Putamen (tissue), 1 donor: ENCODE measurements around the gene KCNJ16.

Experiments used
- DNase-seq: peaks from one replicate; pipeline ENCODE4 v3.0.0-alpha.2; 2016; ENCODE audit warnings: low spot score

The KCNJ16 gene

DNA sequence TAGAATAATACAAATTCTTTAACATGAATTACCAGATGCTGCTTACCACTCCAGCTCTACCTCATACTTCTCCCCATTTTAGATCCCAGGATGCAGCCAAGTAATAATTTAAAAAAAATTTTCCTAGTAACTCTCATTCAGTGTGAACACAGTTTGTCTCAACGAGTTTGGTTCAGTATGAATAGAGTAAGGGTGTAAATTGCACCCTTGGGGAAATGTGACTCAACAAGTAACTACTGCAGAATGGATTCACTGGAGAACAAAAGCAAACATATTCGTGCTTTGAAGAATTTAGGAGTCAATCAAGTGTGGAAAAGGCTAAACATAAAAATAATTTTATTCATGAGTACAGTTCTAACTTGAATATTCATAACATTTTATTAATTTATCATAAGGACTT lies 23.0 kb downstream of the KCNJ16 start:
- no peak for DNase-seq

DNA sequence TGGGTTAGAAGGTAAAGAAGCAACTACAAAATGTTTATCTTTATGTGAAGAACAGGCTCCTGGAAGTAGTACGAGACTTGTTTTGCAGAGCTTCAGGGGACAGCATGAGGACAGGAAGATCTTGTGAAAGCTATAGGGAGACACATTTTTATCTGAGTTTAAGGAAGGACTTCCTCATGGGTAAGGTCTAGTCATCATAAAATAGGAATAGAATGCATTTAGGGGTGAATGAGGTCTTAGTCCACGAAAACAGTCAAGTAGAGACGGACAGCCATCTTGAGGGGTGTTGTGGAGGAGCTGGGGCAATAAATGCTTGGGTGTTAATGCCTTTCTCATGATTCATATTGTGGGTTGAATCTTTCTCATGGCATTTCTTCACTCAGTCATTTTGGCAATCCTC lies 24.3 kb downstream of the KCNJ16 start:
- no peak for DNase-seq

DNA sequence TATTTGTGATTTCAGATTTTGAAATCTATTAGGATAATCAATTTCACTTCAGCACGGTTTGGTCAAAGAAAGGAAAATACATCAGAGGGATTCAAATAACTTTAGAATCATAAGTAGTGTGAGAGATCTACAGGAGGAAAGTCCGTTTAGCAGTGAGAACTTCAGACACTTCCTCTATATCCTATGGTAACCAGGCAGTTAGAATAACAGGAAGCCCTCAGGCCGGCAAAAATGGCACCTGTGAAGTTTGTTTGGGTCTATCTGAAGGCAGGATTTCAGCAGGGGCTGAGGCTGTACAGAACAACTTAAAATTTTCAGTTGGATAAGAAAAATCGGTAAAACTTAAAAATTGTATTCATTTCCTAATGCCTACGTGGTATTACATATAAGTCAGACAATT lies 24.9 kb downstream of the KCNJ16 start:
- no peak for DNase-seq

DNA sequence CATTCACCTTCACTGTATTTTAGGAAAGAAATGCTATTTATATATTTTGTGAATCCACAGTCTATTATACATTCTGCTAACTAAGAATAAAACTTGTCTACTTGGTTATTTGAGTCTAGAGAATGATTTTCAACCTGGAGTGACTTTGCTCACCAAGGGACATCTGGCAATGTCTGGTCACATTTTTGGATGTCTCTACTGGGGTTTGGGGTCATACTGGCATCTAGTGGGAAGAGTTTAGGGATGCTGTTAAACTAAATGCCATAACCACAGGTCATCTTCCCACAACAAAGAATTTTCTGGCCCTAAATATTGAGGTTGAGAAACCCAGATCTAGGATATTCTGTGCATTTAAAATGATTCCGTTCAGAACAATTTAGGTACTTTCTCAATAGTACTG lies 26.0 kb downstream of the KCNJ16 start:
- no peak for DNase-seq

DNA sequence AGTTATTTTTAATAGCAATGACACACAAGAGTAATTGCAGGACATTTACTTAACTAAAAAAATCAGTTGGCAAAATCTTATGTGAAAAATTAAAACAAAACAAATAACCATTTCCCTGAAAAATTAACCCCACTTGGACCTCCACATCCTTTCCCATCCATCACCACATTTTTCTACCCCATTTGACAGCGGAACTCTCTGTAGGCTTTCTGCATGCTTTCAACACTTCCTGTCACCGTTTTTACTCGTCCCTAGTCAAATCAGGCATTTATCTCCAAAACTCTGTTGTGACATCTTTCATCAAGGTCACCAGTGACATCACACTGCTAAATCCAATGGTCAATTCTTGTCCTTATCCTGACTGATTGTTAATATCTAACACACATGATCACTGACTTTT lies 27.5 kb downstream of the KCNJ16 start:
- DNase-seq = no peak

DNA sequence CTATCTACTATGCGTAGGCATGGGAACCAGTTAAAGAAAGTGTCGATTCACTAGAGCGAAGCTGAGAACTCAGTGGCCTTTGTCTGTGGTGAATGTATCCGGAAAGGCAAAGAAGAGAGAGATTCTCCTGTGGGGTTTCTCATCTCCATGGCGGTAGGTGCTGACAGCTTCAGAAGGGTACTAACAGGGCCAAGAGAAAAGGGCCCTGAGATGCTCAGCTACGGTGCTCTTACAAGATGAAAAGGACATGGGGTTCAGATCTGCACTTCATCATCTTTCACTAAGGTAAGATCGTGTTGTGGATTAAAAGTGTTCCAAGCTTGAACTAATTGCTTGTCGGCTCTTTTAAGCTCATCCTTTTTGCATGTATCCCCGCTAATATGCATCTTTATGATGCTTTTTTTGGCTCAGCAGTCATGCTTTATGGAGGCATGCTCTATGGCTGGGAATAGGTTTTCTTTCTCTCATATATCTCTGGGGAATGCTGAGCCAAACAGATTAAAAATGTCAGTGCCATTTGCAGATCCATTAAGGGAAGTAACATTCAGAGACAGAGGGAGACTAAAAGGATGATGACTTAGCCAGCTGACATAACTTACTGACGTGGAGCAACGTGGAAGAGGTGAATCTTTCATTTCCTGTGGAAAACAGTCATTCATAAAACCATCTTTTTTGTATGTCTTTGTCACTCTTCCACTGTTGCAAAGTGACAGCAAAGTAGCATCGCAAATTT lies 29.9 kb downstream of the KCNJ16 start:
- no peak for DNase-seq

DNA sequence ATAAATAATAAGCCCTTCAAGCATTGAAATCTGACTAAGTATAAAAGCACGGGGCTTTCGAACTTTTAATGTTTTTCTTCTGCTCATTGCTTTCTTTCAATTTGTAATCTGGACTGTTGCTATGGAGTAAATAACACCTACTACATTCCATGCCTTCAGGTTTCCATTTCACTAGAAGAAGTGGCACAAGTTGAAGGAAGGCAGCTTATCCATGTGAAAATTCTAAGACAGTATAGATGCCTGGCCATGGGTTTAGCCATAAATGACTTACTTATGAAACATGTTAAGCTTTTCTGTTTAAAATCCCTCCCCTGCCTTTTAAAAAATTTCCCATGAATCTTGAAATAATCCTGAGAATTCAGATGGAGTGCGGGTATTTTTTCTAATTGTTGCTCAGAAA lies 30.6 kb downstream of the KCNJ16 start:
- no peak for DNase-seq

DNA sequence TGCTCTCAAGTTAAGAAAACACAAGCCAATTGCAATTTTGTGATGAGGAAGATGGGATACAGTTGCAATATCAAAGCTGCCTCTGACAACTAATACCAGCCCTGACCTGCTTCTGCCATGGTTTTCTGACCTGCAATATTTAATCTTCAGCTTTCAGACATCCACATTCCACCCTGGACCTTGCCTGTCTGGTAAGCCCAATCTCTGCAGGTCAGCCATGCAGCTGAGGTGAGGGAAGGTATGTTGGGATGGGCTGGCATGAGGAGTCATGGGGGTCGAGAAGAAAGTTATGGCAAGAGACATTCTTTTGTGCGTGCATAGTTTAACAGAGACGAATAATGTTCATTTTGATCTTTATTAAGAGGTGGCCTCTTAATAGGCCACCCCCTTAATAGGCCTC lies 31.5 kb downstream of the KCNJ16 start:
- DNase-seq = no peak

DNA sequence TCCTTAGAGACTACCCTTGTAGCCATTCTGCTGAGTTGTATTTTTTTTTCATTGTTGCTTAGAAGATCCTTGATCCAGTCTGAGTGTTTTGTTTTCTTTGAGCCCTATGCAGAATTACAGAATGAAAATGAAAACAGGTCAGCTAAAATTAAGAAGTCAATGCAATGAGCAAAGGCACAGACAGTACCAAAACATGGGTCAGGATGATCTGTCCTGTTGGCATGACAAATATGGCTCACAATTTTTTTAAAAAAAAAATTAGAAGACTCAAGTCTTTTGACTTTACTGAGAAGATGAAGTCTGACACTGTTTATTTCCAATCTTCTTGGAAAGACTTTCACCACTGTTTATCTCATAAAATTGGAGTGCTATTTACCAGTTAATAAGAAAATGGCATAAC lies 32.4 kb downstream of the KCNJ16 start:
- no peak for DNase-seq

DNA sequence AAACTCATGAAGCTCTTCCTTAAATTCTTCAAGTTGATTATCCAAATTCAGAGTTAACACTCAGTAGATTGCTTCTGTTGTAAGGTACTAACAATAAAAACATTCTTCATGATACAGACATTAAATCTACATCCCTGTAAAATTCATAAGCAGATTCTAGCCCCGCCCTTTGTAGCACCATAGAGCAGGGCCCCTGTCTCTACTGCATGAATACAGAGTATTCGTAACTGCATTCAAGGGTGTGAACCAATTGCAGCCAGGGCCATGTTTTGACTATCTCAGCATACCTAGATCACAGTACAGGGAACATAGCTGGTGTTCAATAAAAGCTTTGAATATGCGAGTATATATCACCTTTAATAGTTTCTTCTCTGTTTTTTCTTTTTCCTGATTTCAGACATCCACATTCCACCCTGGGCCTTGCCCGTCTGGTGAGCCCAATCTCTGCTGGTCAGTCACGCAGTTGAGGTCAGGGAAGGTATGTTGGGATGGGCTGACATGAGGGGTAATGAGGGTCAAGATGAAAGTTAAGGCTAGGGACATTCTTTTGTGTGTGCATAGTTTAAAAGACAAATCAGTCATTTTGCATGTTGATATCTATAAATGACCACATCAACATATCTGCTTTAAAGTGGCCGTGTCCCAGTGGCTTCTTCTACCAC lies 33.0 kb downstream of the KCNJ16 start:
- no peak for DNase-seq

DNA sequence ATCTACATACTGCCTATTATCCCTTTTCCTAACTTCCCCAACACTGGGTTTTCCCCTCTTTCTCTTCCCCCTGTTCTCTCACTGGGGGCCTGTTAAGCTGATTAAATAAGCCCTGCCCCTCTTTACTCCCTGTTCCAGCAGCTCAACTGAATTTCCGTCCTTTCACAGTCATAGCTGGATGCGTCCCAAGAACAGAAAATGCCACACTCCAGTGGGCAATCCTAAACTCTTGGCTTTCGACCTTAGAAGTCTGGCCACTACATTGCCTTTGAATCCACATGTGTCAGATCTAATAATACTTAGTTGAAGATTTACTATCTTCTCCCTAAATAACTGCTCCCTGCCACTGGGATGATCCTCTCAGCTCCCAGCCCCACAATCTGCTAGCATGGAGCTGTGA lies 34.5 kb downstream of the KCNJ16 start:
- DNase-seq = no peak

DNA sequence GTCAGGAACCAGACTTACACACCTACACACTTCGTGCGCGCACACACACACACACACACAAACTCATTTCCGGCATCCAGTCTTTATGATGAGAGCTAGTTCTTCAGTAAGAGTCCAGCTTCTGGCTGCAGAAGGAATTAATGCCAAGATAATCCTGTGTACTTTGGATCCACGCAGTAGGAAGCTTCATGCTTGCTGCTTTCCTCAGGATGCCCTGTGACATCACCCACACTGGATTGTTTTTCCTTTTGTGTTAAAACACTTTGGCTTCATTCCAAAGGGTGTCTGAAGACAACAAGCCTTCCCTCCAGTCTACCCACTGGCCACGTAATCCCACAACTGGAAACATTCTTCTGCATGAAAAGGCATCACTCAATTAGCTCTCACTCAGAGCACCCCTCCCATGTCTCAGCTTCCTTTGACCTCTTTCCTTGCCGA lies 35.4 kb downstream of the KCNJ16 start:
- no peak for DNase-seq

DNA sequence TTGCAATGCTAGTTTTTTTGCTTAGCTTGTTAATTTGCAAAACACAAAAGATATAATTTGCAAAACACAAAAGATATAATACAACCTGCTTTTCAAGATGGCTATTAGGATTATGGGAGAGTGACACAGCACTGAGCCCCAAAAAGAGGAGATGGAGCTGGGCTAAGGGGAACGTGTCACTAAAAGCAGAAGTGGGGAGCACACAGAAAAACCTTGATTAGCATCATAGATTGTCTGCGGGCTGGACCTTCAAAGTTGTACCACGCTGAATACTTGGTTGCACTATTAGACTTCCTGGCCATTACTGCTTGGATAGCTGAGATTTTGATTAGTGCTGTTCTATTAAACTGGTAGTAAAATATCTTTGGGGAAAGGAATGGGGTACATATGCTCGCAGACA lies 36.2 kb downstream of the KCNJ16 start:
- DNase-seq = no peak

DNA sequence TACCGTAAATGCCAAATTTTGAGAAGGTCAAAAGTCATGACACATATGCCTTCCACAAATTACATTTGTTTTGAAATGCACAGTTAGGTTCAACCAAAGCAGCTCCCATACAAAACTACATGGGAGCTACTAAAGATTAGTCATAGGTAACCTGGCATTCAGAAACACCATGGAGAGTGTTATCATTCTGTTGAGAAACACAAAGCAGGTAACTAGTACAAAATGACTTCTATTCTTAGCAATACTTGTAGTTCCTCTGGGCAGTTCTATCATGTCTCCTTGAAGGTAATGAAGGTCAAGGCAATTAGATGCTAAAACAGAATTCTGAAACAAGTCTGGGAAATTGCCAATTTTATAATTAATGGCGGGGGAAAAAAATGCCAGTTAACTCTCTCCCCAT lies 39.4 kb downstream of the KCNJ16 start:
- no peak for DNase-seq

DNA sequence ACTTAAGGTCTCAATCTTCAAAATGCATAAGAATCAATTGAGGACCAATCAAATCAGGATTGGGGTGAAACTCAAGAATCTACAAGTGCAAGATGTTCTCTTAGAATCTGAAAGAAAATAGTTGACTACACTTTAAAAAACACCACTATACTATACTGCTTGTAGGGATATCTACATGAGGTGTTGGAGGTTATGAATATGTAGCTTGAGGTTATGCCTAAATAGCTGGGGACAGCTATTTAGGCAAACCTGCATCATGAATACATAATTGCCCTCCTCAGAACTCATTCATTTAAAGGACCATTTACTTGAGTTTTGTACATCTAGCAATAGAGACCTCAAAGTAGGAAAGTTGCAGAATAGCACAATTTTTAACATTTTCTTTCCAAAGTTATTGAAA lies 40.1 kb downstream of the KCNJ16 start:
- DNase-seq = no peak

DNA sequence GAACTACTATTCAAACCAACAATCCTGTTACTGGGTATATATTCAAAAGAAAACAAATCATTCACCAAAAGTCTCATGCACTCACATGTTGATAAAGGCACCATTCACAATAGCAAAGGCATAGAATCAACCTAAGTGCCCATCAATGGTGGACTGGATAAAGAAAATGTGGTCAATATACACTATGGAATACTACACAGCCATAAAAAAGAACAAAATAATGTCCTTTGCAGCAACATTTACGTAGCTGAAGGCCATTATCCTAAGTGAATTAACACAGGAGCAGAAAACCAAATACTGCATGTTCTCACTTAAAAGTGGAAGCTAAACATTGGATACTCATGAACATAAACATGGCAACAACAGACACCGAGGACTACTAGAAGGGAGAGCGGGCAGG lies 41.9 kb downstream of the KCNJ16 start:
- no peak for DNase-seq

DNA sequence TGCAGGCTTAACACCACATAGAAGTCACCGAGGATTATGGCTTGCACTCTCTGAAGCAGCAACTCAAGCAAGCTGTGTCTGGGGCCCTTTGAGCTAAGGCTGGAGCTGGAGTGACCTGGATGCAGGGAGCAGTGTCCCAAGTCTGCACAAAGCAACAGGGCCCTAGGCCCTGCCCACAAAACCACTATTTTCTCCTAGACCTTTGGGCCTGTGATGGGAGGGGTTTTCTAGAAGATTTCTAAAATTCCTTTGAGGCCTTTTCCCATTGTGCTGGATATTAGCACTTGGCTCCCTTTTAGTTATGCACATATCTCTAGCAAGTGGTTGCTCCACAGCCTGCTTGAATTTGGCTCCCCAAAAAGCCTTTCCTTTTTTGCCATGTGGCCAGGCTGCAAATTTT lies 44.5 kb downstream of the KCNJ16 start:
- DNase-seq = no peak

DNA sequence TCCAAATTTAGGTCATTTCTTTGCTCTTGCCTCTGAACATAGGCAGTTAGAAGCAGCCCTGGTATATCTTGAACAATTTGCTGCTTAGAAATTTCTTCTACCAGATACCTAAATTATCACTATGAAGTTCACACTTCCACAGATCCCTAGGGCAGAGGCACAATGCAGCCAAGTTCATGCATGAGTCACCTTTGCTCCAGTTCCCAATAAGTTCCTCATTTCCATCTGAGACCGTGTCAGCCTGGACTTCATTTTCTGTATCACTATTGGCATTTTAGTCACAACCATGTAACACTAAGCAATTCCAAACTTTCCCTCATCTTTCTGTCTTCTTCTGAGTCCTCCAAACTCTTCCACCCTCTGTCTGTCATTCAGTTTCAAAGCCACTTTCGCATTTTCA lies 45.0 kb downstream of the KCNJ16 start:
- no peak for DNase-seq

DNA sequence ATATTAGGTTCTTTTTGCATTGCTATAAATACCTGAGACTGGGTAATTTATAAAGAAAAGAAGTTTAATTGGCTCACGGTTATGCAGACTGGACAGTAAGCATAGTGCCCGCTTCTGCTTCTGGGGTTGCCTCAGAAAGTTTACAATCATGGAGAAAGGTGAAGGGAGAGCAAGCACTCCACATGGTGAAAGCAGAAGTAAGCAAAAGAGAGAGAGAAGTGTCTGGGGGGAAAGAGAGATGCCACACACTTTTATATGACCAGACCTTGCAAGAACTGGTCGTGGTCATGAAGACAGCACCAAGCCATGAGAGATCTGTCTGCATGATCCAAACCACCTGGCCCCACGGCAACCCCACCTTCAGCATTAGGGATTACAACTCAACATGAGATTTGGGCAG lies 45.4 kb downstream of the KCNJ16 start:
- DNase-seq = no peak

DNA sequence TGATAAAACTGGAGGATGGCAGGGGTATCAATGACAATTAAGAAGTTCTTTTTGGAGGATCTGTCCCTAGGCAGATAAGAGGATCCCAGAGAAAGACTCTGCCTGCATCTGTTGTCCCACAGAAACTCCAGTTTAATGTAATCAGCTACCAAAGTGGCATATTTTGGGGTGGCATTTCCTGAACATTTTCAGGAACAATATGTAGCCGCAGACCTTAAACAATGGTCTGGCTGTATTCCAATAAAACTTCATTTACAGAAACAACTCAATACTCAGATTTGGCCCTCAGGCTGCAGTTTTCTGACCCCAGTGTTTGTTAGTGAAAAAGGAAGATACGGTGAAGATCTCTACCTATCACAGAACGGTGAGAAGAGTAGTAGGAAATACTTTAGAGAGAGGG lies 46.1 kb downstream of the KCNJ16 start:
- DNase-seq = no peak

DNA sequence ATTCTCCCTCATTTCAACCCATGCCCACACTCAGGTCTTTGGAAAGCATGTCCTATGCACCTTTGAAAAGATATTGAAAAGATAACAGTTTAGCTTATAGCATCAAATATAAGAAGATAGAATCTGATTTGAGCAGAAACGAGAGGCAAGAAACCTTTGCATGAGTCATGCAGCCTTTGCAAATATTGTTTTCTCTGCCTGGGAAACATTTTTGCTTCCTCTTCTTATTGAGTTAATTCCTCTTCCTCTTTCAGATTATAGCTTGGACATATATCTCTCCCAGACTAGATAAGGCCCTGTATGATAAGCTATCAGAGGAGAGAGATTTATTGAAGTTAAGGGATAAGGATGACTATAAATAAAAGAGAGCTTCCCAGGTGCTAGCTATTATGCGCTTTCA lies 48.2 kb downstream of the KCNJ16 start:
- no peak for DNase-seq

DNA sequence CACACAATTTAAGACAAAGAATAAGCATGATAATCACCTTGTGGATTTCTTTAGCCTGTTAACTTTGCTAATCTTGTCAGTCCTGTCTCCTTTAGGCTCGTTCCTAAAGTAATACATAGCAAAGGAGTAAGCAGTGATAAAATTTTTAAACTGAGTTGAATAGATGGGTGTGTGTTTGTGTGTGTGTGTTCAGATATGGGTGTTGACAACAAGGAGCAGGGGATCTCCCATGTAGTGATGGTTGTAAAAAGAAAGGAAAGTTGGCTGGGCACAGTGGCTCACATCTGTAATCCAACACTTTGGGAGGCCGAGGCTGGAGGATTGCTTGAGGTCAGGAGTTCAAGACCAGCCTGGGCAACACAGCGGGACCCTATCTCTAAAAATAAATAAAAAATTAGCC lies 49.7 kb downstream of the KCNJ16 start:
- DNase-seq = no peak

DNA sequence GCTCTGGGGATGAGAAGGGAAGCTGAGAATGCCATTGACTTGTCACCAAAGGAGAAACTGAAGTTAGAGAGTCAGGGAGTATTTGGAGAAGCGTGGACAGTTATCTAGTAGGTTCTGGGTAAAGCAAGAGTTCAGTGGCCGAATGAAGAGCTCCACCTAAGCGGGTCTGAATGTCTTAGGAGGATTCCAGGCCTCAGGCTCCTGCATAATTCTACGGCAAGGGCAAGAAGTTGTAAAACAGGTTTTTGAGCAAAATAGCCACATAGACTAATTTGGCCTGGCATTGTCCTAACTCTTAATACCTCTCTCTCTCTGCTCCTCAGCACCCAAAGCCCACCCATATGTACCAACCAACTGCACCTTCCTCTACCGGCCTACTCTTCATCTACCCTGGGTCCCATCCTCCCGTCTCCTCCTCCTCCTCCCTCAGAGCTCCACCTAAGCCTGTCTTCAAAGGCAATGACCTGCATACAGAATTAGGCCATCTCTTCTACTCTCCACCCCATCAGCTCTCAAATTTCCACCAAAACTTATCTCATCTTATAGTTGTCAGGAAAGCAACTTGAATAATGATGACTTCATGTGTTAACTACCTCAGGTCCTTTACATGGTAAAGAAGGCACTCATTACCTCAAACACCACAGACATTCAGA lies 52.3 kb downstream of the KCNJ16 start:
- no peak for DNase-seq
